Mammary epithelial cell (primary cell): ENCODE measurements around the gene ARID1B.

Source experiments
- CTCF ChIP-seq, 2 donors: IDR thresholded peaks in 1 of 2; conservative IDR thresholded peaks in 1 of 2; 2 replicates each; pipeline ENCODE4 v1.5.1; 2011 to 2012; ENCODE audit warnings: inconsistent platforms in 2 of 2, low read length in 2 of 2, mild to moderate bottlenecking in 2 of 2, control low read depth in 1 of 2, low read depth in 1 of 2; ENCODE audit not compliant: insufficient read depth in 1 of 2; ENCODE audit errors: extremely low read depth in 1 of 2
- EZH2 ChIP-seq: IDR thresholded peaks from 2 replicates; pipeline ENCODE4 v1.6.1; 2012; ENCODE audit warnings: low read length, inconsistent platforms, borderline replicate concordance

GRCh38 chr6:156868385-156868784 lies 91.2 kb downstream of the ARID1B start:
- no peak for TF ChIP-seq CTCF (conservative IDR thresholded peaks at IDR 0.05 in 1 of 2, IDR thresholded peaks at IDR 0.05 in 1 of 2; ENCODE audit: extremely low read depth in 1 of 2, insufficient read depth in 1 of 2, low read depth in 1 of 2, low read length in 2 of 2)
- no peak for TF ChIP-seq EZH2
